K562 (cell line): ENCODE data around the gene RASAL3. TPM values are rescaled to one million over a fixed set of nuclear protein-coding genes. Genes with fewer than 3 reads are reported as not detected.

Source experiments
- ATAC-seq: fragments of 200-7000 bp; cut with Tn5 transposase; 3 replicates; pipeline ENCODE4 v1.9.1; 2020; ENCODE audit warnings: moderate library complexity
- BruUV-seq: library from RNA; stranded (reverse); fragments of 400-500 nt; replicated peaks from 2 replicates; lab custom pipeline; 2021; lab: Mats Ljungman, UMichigan
- CTCF ChIA-PET: fragments of 300-600 bp; formaldehyde crosslinking; extraction: SDS; loops from one replicate; lab custom pipeline; 2021; ENCODE audit warnings: low intra/inter-chr PET ratio; lab: Yijun Ruan, JAX
- POLR2A ChIA-PET: fragments of 300-600, 350-650 bp; sonication (Branson Sonifier 250); formaldehyde crosslinking; extraction: SDS; loops from one replicate; lab custom pipeline; 2021; ENCODE audit warnings: antibody characterized with exemption, inconsistent platforms; lab: Yijun Ruan, JAX
- DNase-seq, 4 experiments: peaks; one replicate each; pipeline versions ENCODE4 v3.0.0 to v3.0.0-alpha.2; 2011 to 2018; ENCODE audit warnings: low spot score in 3 of 4, mixed read lengths in 3 of 4; ENCODE audit errors: extremely low read depth in 1 of 4
- FAIRE-seq: peaks from 2 replicates; lab custom pipeline; 2011; peaks lifted over from hg19 to GRCh38; lab: Jason Lieb, UNC
- H2AFZ ChIP-seq: 2 replicates; pipeline ENCODE4 v1.6.0; 2011; ENCODE audit warnings: low read depth, low read length, control low read depth, inconsistent platforms
- H3K27ac ChIP-seq: fragments of 200-600 bp; 3 replicates; pipeline ENCODE4 v1.8.0; 2011; ENCODE audit warnings: low read depth, mild to moderate bottlenecking, control low read depth, inconsistent platforms, low read length, moderate library complexity, mixed read lengths; ENCODE audit errors: extremely low read depth
- H3K27me3 ChIP-seq, 2 experiments: fragments of 300-600 bp in 1 of 2; 2 replicates in 1 of 2; 3 replicates in 1 of 2; pipeline versions ENCODE4 v1.6.0 to v1.8.0; 2011; ENCODE audit warnings: inconsistent platforms in 2 of 2, low read length in 2 of 2, mild to moderate bottlenecking in 1 of 2, mixed read lengths in 1 of 2, moderate library complexity in 1 of 2; ENCODE audit not compliant: control insufficient read depth in 2 of 2, insufficient read depth in 2 of 2
- H3K36me3 ChIP-seq: fragments of 300-600 bp; 3 replicates; pipeline ENCODE4 v1.8.0; 2011; ENCODE audit warnings: mild to moderate bottlenecking, low read length, inconsistent platforms; ENCODE audit not compliant: control insufficient read depth, insufficient read depth
- H3K4me1 ChIP-seq, 2 experiments: fragments of 200-600 bp in 1 of 2; replicated peaks in 1 of 2; 2 replicates in 1 of 2; 3 replicates in 1 of 2; pipeline versions ENCODE4 v1.5.1 to v1.8.0; 2011; ENCODE audit warnings: inconsistent platforms in 2 of 2, low read length in 2 of 2, mild to moderate bottlenecking in 1 of 2, mixed read lengths in 1 of 2, moderate library complexity in 1 of 2; ENCODE audit not compliant: control insufficient read depth in 2 of 2, insufficient read depth in 2 of 2
- H3K4me2 ChIP-seq: 2 replicates; pipeline ENCODE4 v1.6.1; 2011; ENCODE audit warnings: low read length, control low read depth, inconsistent platforms, mixed read lengths; ENCODE audit not compliant: insufficient read depth
- H3K4me3 ChIP-seq: fragments of 200-600 bp; sonication (generic), shearing (Covaris generic); 2 replicates; pipeline ENCODE4 v1.5.1; 2016; ENCODE audit warnings: control low read depth, inconsistent platforms
- H3K79me2 ChIP-seq: fragments of 200-600 bp; 3 replicates; pipeline ENCODE4 v1.8.0; 2011; ENCODE audit warnings: low read length, inconsistent platforms; ENCODE audit not compliant: control insufficient read depth, insufficient read depth
- H3K9ac ChIP-seq, 2 experiments: 2 replicates each; pipeline versions ENCODE4 v1.6.0 to v1.6.1; 2011; ENCODE audit warnings: low read depth in 2 of 2, low read length in 2 of 2, control low read depth in 1 of 2, inconsistent platforms in 1 of 2, mild to moderate bottlenecking in 1 of 2, mixed read lengths in 1 of 2; ENCODE audit not compliant: insufficient read depth in 1 of 2
- H3K9me1 ChIP-seq: one replicate; pipeline ENCODE4 v1.6.0; 2011; ENCODE audit warnings: inconsistent platforms, mild to moderate bottlenecking, low read length, moderate library complexity; ENCODE audit not compliant: control insufficient read depth, insufficient read depth
- H3K9me3 ChIP-seq: replicated peaks from 2 replicates; pipeline ENCODE4 v1.5.1; 2011; ENCODE audit warnings: low read depth, low read length, inconsistent platforms; ENCODE audit not compliant: control insufficient read depth, insufficient read depth
- H4K20me1 ChIP-seq: replicated peaks from 2 replicates; pipeline ENCODE4 v1.6.1; 2011; ENCODE audit warnings: low read length, inconsistent platforms, mixed read lengths; ENCODE audit not compliant: control insufficient read depth, insufficient read depth
- EP400 ChIP-seq: fragments of 450-650 bp; IDR thresholded peaks from 2 replicates; pipeline ENCODE4 v1.6.1; 2017; ENCODE audit warnings: antibody characterized with exemption, mild to moderate bottlenecking, moderate library complexity
- MEF2D ChIP-seq: conservative IDR thresholded peaks from 2 replicates; pipeline ENCODE4 v1.6.1; 2016; ENCODE audit warnings: low read depth, missing genetic modification characterization, missing compliant biosample characterization
- NR2C1 ChIP-seq, 2 experiments: fragments of 450-650 bp; IDR thresholded peaks; 2 replicates each; pipeline ENCODE4 v1.6.1; 2017; ENCODE audit warnings: mild to moderate bottlenecking in 2 of 2, antibody characterized with exemption in 1 of 2, inconsistent platforms in 1 of 2, missing compliant biosample characterization in 1 of 2, missing genetic modification characterization in 1 of 2
- PHF8 ChIP-seq: fragments of 200-600 bp; sonication (generic); IDR thresholded peaks from 2 replicates; pipeline ENCODE4 v1.6.1; 2012; ENCODE audit warnings: mixed run types, mild to moderate bottlenecking, inconsistent platforms, low read length, moderate library complexity, borderline replicate concordance
- RAD21 ChIP-seq, 2 experiments: fragments of 250-450 bp in 1 of 2; fragments of 450-650 bp in 1 of 2; sonication (Bioruptor Pico) in 1 of 2; formaldehyde crosslinking in 1 of 2; IDR thresholded peaks in 1 of 2; conservative IDR thresholded peaks in 1 of 2; 2 replicates each; pipeline versions ENCODE4 v1.4.0 to v1.8.0; 2020 to 2022; ENCODE audit warnings: mild to moderate bottlenecking in 2 of 2, moderate library complexity in 1 of 2
- RB1 ChIP-seq: fragments of 450-650 bp; IDR thresholded peaks from 2 replicates; pipeline ENCODE4 v1.6.1; 2017; ENCODE audit warnings: low read depth, mild to moderate bottlenecking
- ZNF253 ChIP-seq: fragments of 250-450 bp; sonication (Bioruptor Pico); conservative IDR thresholded peaks from 2 replicates; pipeline ENCODE4 v1.6.1; 2021; ENCODE audit warnings: mild to moderate bottlenecking
- WGBS: fragments of 100-300 bp; shearing (Covaris generic); methylation state at CpG from one replicate; pipeline ENCODE4 v1.1.6; 2016; ENCODE audit warnings: low coverage, mixed read lengths; ENCODE audit not compliant: insufficient coverage; ENCODE audit errors: missing lambda C conversion rate; 5-methylcytosine and 5-hydroxymethylcytosine counted together
- in situ Hi-C: fragments of 300-500 bp; cut with MboI; formaldehyde crosslinking; loops from 4 replicates; pipeline ENCODE4 v1.15.0; 2018; ENCODE audit warnings: inconsistent platforms, mixed read lengths
- intact Hi-C: fragments of 100-400 bp; cut with micrococcal nuclease; formaldehyde crosslinking; loops from 2 replicates; pipeline ENCODE4 v1.14.2; 2022
- polyA plus RNA-seq, 8 experiments: library from polyadenylated mRNA; depleted of rRNA in 4 of 8; stranded (reverse) in 5 of 8; unstranded in 3 of 8; fragments of >200 nt; fragmentation: Nextera tagmentation in 2 of 8; fragmentation: Illumina TruSeq in 1 of 8; extraction: Ambion mirVana in 2 of 8; extraction: Trizol in 1 of 8; gene quantifications; 2 replicates each; pipeline versions ENCODE4 v1.2.1 to v1.2.3, GENCODE V29; 2011 to 2014; ENCODE audit warnings: inconsistent platforms in 1 of 8, missing spikeins in 1 of 8
- total RNA-seq, 7 experiments: library from RNA; depleted of rRNA in 6 of 7; stranded (reverse); fragments of >200 nt in 6 of 7; fragmentation: Illumina TruSeq in 2 of 7; extraction: Trizol in 2 of 7; gene quantifications; 2 replicates each; pipeline versions ENCODE4 v1.2.1 to v1.2.3, GENCODE V29; 2011 to 2021; ENCODE audit warnings: low replicate concordance in 1 of 7

Gene RASAL3
- total and polyA plus RNA-seq, 9 of the 15 experiments (the other 6 are each of a cell fraction or from before 2014, with no cell fraction given): 0.07 to 0.44 TPM; not detected in 7

- TF ChIP-seq PHF8: no peak
- no peak for TF ChIP-seq NR2C1 (IDR thresholded peaks at IDR 0.05)
- TF ChIP-seq NR2C1 (tag; IDR thresholded peaks at IDR 0.05): no peak
- no peak for TF ChIP-seq MEF2D (tag)
- no peak for TF ChIP-seq RB1
- TF ChIP-seq EP400: no peak
- peak in 1 of 2 experiments; percentile 18; a peak in 1 of 4 replicates for TF ChIP-seq RAD21 (CRISPR knock-in tag; conservative IDR thresholded peaks at IDR 0.05 in 1 of 2, IDR thresholded peaks at IDR 0.05 in 1 of 2)
These were observed 26.8 kb downstream of the RASAL3 start (continued) for GRCh38 chr19:15437355-15438123.

DNA sequence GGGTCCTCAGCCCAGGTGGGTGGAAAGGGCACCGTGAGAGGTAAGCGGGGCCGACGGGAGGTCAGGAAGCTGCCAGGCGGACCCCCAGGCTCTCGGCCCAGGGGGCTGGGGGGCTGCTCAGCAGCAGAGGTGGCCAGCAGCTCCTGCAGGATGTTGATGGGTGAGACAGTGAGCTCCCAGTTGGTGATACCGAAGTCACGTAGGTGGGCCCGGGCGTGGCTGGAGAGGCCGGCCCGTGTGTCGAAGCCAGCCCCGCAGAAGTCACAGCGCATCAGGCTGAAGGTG is 27.6 kb downstream of the RASAL3 start:
- WGBS: 8% methylated on average over 12 of the region's 15 CpGs
- Histone ChIP-seq H3K9me1 (no peaks in the 10 kb centered on the region), H3K27me3 (peaks cover 14 to 33% of the 10 kb centered on the region in 2 experiments; a peak in 4 of 5 replicates), H3K4me1 (peaks cover 7 to 47% of the 10 kb centered on the region in 2 experiments), H2AFZ (no peak overlapping the region), H3K9ac (peak overlapping the region in 1 of 2 experiments; percentile 55; a peak in 2 of 4 replicates), H3K27ac (no peak overlapping the region)
- POLR2A ChIA-PET: interaction anchor here (0.7 to 2.3 kb wide), 6 partner anchors 9 to 19 kb away, joined by 3 to 6 read pairs (median 4); partner anchors contain the start of gene AKAP8L
- CTCF ChIA-PET: no interaction called here
- no peak for TF ChIP-seq ZNF253 (CRISPR knock-in tag)
- TF ChIP-seq, all 486 proteins: peak for 0
- H3K4me2 ChIP-seq: peak overlapping the region; percentile 8; the same call in 1 of the 2 replicates
- H3K4me3 ChIP-seq: no peak overlapping the region
- no peaks in the 10 kb centered on the region for H4K20me1 ChIP-seq
- intact Hi-C loops: no loop called here
- in situ Hi-C loops: no loop called here
- BruUV-seq: no TSS peak
- no peak for ATAC-seq
- no peaks in the 10 kb centered on the region for H3K9me3 ChIP-seq
- H3K36me3 ChIP-seq: no peaks in the 10 kb centered on the region
- peaks cover 10% of the 10 kb centered on the region for H3K79me2 ChIP-seq
- no peak for DNase-seq
- no peak for FAIRE-seq
